Esophagus squamous epithelium (tissue), 4 donors: ENCODE data around the gene TBCK.

ENCODE experiments used
- POLR2A ChIP-seq, 4 donors: fragments of 450-650 bp; IDR thresholded peaks; one replicate each; pipeline ENCODE4 v1.6.1; 2017; ENCODE audit warnings: antibody characterized with exemption in 4 of 4, mild to moderate bottlenecking in 4 of 4, moderate library complexity in 3 of 4
- TF ChIP-seq, protein P1 (sequence below), 6 experiments: fragments of 450-650 bp in 4 of 6; fragments of 200-600 bp in 2 of 6; sonication (generic) in 2 of 6; IDR thresholded peaks; one replicate each; pipeline ENCODE4 v1.5.1; 2016 to 2019; ENCODE audit warnings: antibody characterized with exemption in 6 of 6, mild to moderate bottlenecking in 4 of 6, moderate library complexity in 4 of 6

DNA sequence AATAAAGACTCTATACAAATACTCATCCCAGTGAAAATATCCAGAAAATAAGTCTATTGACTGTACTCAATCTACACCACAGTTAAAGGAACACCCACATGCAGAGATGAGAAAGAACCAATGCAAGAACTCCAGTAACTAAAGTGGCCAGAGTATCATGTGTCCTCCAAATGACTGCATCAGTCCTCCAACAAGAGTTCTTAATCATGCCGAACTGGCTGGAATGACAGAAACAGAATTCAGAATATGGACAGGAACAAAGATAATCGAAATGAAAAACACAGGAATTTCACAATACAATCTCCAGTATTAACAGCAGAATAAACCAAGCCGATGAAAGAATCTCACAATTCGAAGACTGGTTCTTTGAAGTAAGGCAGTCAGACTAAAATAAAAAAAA is 210.3 kb downstream of the TBCK start:
- TF ChIP-seq, protein P1, sequence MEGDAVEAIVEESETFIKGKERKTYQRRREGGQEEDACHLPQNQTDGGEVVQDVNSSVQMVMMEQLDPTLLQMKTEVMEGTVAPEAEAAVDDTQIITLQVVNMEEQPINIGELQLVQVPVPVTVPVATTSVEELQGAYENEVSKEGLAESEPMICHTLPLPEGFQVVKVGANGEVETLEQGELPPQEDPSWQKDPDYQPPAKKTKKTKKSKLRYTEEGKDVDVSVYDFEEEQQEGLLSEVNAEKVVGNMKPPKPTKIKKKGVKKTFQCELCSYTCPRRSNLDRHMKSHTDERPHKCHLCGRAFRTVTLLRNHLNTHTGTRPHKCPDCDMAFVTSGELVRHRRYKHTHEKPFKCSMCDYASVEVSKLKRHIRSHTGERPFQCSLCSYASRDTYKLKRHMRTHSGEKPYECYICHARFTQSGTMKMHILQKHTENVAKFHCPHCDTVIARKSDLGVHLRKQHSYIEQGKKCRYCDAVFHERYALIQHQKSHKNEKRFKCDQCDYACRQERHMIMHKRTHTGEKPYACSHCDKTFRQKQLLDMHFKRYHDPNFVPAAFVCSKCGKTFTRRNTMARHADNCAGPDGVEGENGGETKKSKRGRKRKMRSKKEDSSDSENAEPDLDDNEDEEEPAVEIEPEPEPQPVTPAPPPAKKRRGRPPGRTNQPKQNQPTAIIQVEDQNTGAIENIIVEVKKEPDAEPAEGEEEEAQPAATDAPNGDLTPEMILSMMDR (IDR thresholded peaks at IDR 0.05) = no peak
- no peak for TF ChIP-seq POLR2A (IDR thresholded peaks at IDR 0.05)
